HG03060 (cell line): ENCODE measurements around the gene CAPN8.

ENCODE experiments used
- ATAC-seq: cut with Tn5 transposase; IDR thresholded peaks from one replicate; pipeline ENCODE4 v1.9.1; 2021; ENCODE audit warnings: low read depth, moderate number of reproducible peaks; ENCODE audit not compliant: unreplicated experiment

The CAPN8 gene

GRCh38 chr1:223702735-223703667 lies 37.5 kb upstream of the CAPN8 start:
- no peak for ATAC-seq

DNA sequence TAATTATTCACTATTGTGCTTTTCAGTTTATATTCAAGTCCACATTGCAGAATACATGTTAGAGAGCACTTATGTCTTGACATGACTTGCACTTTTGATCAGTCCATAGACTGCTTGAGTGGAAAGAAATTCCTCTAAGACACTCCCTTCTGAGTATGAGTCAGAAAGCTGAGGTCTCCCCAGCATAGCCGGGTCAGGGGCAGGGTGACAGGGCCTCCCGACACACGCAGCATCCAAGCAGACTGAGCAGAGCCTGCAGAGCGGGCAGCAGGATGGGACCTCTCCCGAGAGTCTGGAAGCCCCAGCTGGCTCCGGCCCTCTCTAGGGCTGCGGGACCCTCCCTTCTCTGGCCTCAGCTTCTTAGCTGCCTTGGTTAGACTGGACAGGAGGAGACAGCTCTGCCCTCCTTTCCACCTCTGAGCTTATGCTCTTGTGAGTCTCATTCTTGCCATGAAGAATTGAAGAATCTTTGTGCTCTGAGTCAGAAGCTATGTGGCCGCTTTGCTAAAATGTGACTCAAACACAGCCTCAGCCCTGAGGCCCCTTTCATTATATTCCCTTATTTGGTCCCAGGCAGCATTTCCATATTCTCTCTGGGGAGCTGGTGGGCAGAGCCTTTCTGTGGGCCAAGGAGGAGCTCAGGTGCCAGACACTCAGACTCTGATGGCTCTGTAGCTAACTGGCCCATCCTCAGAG lies 35.6 kb upstream of the CAPN8 start:
- no peak for ATAC-seq

- no peak for ATAC-seq
Observed at GRCh38 chr1:223700388-223700918, 35.0 kb upstream of the CAPN8 start.

DNA sequence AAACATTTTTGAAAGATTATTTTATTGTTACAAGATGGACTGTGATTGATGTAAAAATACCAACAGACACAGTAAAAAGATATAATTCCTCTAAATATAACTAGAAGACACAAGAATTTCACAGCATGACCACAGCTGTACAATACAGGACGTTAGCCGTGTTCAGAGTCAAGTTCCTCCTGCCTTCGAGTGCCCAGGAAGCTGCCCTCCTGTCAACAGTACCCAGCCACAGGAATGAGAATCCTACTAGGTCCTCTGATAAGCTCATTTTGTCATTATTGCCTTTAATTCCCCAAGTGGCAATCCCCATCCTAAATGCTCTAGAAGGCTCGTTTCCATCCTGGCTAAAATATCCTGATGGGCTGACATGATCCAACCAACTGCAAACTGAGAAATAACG lies 30.4 kb upstream of the CAPN8 start:
- no peak for ATAC-seq

DNA sequence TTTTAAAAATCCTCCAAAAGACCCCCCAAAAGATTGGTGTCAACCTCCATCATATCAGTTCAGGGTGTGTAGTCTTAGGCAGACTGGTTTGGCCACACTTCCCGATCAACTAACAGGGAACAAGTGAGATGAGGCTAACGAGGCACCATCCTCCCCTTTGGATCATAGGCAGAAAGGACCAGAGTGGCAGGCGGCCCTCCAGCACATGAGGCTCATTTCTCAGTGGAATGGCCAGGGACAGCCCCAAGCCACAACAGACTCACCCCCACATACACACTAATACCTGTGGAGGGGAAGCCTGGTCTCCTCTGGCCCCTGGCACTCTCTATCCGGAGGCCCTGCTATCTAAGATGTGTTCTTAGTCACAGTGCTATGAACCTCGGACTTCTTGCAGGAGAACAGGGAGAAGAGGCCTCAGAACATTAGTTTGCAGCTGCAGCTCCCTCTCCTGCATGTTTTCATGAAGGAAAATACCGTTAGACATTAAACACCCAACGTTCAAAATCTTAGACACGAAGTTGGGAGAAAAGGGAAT lies 29.6 kb upstream of the CAPN8 start:
- ATAC-seq, result no peak

DNA sequence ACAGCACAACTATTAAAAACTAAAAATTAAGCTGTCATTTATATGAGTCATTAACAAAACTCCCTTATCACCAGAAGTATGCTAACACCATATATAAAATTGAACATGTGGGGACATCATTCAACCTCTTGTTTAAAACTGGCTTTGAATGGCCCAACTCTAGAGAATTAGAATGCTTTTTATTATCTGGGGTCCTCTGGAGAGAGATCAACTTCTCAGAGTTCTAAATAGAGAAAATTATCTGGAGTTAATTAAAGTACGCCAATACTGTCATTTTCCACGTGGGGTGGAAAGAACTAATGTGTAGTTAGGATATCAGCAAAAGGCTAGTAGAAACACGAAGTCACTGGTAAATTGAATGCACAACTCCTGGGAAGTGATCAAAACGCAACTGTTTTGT lies 25.6 kb upstream of the CAPN8 start:
- no peak for ATAC-seq

DNA sequence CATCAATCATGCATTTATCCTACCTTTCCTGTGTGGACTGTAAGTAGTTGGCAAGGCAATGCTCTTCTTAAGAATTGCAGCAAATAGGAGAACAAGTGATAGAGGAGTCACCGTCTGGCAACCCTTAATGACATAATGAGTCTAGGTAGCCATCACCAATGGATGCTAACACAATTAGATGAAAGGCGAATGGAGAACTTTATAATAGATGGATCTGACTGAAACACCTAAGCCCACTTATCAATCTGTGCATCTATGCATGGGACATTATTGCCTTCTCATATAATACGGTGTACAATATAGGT lies 18.9 kb upstream of the CAPN8 start:
- no peak for ATAC-seq

- no peak for ATAC-seq
Observed at GRCh38 chr1:223683586-223684487, 18.3 kb upstream of the CAPN8 start.

- no peak for ATAC-seq
Observed at GRCh38 chr1:223682502-223682901, 17.0 kb upstream of the CAPN8 start.

GRCh38 chr1:223680188-223680587 lies 14.7 kb upstream of the CAPN8 start:
- ATAC-seq, result no peak

- ATAC-seq, result no peak
Observed at GRCh38 chr1:223678841-223679240, 13.3 kb upstream of the CAPN8 start.

GRCh38 chr1:223674119-223674890 lies 8.8 kb upstream of the CAPN8 start:
- no peak for ATAC-seq

DNA sequence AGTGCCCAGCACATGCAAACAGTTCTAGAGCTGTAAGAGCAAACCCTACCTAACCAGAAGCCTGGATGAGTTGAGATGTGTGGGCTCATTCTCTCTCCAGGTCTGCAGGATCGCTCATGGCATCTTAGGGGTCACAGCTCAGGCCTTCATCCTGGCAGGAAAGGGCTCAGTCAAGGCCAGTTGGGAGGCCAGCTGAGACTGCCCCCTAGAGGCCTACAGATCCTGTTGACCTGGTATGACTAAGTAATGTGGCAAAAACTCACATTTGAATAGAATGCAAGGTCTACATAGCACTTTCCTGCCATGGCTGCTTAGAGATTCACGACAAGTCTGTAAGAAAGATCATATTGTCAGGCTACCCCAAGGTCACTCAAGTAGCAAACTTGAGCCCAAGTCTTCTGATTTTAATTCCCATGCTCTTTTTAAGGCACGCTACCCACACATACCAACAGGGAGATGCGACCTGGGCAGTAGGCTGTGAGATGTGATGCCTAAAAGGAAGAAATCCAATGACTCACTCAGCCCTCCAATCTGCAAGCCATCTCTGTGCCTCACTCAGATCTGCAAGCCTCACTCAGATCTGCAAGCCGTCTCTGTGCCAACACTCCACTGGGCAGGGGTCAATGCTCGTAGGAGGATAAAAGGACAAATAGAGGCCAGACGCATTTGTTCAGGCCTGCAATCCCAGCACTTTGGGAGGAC lies 5.1 kb upstream of the CAPN8 start:
- no peak for ATAC-seq

- no peak for ATAC-seq
Observed at GRCh38 chr1:223669003-223669795, 3.7 kb upstream of the CAPN8 start.

- no peak for ATAC-seq
Observed at GRCh38 chr1:223667484-223668182, 2.1 kb upstream of the CAPN8 start.

DNA sequence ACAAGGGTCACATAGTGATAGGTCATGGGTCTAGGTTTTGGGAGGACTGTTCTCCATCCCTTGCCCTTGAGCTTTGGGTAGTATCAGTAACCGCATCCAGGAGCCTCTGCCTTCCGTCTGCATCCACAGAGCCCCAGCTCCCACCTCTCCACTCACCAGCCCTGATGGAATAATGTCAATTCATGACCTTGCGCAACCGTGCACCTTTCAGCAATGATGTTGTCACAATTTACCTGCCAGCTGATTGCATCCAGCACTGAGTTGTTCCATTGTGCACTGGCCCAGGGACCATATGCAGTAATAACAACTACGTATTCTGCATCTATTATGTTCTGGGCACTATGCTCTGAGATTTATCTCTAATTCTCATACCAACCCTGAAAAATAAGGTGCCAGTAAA lies 1.4 kb downstream of the CAPN8 start:
- ATAC-seq, result no peak

GRCh38 chr1:223662943-223663342 lies 2.6 kb downstream of the CAPN8 start:
- ATAC-seq, result no peak

DNA sequence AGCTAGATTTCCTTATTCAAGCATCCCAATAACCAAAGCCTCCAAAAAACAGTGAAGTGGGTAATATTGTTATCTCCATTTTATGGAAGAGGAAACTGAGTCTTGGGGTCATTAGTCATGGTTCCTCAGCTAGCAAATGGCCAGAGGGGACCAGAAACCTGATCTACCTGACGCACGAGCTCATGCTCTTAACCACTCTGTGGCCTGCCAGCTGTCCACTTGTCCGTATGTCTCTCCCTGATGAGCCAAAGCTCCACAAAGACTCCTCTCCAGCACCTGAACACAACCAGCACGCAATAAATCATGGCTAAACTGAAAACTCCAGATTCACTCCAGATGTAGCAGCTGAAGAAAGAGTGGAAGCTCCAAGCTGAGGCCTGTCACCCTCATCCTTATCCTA lies 5.8 kb downstream of the CAPN8 start:
- no peak for ATAC-seq
